Lower leg skin (tissue), 3 donors: ENCODE measurements around the gene RCAN2.

Experiments used
- CTCF ChIP-seq, 3 donors: fragments of 450-650 bp; IDR thresholded peaks; one replicate each; pipeline ENCODE4 v1.5.1; 2016; ENCODE audit warnings: antibody characterized with exemption in 3 of 3, mild to moderate bottlenecking in 3 of 3, moderate library complexity in 2 of 3
- POLR2A ChIP-seq, 2 donors: fragments of 450-650 bp; IDR thresholded peaks; one replicate each; pipeline ENCODE4 v1.6.1; 2016 to 2017; ENCODE audit warnings: antibody characterized with exemption in 2 of 2, mild to moderate bottlenecking in 1 of 2, moderate library complexity in 1 of 2

GRCh38 chr6:46203391-46204177, 287.7 kb downstream of the RCAN2 start:
- no peak for TF ChIP-seq CTCF (IDR thresholded peaks at IDR 0.05)
- no peak for TF ChIP-seq POLR2A (IDR thresholded peaks at IDR 0.05)
